Epithelial cell of prostate (primary cell): ENCODE results near the gene BAX.

Experiments
- DNase-seq: peaks from one replicate; pipeline ENCODE4 v3.0.0-alpha.2; 2011; ENCODE audit warnings: low read depth, low spot score
- H3K27ac ChIP-seq: fragments of 450-650 bp; 2 replicates; pipeline ENCODE4 v1.5.1; 2017; ENCODE audit warnings: mild to moderate bottlenecking

Gene BAX

DNA sequence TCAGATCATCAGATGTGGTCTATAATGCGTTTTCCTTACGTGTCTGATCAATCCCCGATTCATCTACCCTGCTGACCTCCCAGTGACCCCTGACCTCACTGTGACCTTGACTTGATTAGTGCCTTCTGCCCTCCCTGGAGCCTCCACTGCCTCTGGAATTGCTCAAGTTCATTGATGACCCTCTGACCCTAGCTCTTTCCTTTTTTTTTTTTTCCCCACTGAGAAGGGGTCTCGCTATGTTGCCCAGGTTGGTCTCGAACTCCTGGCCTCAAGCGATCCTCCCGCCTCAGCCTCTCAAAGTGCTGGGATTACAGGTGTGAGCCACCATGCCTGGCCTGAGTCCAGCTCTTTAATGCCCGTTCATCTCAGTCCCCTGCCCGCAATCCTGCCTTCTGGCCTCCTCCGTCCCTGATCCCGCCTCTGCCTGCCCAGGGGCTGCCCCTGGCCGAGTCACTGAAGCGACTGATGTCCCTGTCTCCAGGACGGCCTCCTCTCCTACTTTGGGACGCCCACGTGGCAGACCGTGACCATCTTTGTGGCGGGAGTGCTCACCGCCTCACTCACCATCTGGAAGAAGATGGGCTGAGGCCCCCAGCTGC lies 6.5 kb downstream of the BAX start:
- no peak for DNase-seq
- no peak overlapping the region for H3K27ac ChIP-seq

DNA sequence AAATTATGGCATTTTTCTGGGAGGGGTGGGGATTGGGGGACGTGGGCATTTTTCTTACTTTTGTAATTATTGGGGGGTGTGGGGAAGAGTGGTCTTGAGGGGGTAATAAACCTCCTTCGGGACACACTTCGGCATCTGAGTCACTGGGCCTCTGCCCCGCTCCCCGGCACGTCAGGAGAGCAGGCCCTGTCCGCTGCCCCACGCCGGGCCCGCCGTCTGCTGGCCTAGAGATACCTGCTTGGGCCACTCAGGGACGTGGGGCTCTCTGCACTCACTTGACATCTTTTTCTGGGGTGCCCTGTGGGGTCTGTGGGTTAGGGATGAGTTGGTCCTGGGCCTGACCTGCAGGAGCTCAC lies 7.0 kb downstream of the BAX start:
- no peak for DNase-seq
- H3K27ac ChIP-seq = peak overlapping the region; percentile 75

DNA sequence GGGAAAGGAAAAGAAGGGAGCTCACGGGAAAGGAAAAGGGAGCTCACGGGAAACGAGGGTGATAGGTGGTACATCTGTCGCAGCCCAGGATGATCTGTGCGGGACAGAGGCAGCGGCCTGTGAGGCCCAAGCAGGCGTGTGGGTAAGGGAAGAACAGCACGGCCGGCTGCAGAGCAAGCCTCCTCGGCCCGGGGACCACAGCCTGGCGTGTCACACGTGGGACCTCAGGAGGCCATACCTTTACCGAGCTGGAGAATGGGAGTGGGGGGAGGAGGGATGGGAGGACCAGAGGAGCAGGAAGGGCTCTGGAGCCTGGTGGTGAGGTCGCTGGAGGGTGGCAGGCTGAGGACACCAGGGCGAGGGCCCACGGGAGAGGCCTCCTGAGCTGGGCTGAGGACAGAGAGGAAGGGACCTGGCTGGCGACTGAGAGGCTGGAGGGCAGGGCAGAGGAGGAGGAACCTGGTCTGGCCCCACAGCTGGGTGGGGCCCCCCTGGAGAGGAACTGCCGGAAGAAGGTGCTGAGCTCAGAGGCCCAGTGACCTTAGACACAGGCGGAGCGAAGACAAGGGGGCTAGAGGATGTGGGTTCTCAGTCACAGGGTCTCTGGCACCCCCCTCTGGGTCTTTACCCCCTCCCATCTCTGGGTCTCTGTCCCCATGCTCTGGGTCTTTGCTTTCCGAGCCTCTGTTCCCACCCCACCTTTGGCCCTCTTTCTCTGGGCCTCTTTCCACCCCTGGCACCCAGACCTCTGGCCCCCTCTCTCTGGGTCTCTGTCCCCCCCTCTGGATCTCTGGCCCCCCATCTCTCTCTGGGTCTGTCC lies 7.6 kb downstream of the BAX start:
- no peak for DNase-seq

DNA sequence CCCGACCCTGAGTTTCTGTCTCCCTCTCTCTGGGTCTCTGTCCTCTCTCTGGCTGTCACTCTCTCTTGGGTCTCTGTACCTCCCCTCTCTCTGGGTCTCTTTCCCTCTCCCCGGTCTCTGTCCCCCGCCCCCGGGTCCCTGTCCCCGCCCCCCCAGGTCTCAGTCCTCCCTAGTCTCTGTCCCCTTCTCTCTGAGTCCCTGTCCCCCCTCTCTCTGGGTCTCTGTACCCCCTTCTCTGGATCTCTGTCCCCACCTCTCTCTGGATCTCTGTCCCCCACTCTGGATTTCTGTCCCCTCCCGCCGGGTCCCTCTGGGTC lies 8.1 kb downstream of the BAX start:
- DNase-seq = no peak
- peak overlapping the region; percentile 75 for H3K27ac ChIP-seq

More for the DNA sequence above, 7.6 kb downstream of the BAX start:
- H3K27ac ChIP-seq = peak overlapping the region; percentile 75

DNA sequence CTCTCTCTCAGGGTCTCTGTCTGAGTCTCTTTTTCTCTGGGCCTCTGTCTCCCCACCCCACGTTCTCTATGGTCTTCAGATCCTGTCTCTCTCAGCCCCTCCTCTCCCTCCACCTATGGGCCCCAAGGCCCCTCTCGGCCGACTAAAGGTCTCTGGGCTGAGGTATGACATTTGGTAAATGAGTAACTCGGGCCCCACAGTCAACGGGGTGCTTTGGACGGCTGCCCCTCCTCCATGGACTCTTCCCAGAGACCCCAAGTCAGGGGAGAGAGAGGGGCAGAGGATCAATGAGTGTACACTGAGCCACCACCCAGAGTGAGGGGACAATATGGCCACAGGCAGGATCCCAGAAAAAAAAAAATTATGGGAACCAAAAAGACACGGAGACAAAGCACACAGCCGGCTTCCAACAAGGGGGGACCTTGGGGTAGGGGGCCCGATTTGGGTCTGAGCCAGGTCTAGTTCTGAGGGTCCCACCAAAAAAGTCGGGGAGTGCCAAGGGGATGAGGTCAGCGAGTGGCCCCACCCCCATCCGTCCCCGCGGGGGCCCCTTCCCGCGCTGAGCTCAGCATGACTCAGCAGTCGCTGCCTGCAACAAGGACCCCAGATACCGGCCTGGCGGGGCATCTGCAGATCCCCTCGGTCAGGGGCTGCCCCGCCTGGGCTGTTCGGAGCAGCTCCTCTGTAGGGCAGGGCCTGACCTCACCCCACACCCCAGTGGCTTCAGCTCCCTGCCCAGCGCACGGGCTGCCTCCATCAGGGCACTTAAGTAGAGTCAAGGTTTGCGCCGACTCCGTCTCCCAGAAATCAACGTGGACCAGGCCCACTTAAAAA lies 8.9 kb downstream of the BAX start:
- peak overlapping the region; percentile 75 for H3K27ac ChIP-seq
- no peak for DNase-seq

DNA sequence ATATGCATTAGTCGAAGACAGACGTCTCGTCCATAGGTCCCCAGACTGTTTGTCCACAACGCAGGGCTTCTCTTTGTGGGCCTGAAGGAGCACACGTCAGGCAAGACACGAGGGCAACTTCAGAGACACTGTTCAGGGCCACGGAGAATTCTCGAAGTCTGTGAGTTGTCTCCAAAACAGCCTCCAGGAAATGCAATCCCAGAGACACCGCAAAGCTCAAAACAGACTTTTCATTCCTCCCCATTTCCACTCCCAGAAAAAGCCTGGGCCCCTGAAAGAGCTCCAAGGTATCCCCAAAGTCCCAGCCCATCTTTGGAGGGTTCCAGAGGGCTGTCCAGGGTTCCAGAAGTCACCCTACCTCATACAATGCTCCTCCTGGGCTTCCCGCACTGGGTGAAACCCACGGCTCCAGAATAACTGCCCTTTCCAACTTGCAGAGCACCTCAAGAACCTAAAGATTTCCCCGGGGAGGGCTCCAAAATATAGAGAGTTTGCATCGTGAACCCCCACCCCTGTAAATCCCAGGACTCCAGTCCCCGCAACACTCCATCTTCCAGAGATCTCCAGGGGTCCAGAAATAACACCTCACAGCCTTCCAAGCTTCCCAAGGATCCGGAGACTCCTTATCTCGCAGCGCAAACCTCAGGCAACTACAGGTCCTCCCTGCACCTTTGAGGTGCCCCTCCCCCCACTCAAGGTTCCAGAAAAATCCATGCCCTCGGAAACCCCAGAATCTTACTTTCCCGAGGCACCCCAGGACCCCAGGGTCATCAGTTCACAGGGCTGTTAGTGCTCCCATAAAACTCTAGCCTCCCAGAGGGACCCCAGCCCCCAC lies 9.7 kb downstream of the BAX start:
- H3K27ac ChIP-seq = peak overlapping the region; percentile 75
- no peak for DNase-seq

DNA sequence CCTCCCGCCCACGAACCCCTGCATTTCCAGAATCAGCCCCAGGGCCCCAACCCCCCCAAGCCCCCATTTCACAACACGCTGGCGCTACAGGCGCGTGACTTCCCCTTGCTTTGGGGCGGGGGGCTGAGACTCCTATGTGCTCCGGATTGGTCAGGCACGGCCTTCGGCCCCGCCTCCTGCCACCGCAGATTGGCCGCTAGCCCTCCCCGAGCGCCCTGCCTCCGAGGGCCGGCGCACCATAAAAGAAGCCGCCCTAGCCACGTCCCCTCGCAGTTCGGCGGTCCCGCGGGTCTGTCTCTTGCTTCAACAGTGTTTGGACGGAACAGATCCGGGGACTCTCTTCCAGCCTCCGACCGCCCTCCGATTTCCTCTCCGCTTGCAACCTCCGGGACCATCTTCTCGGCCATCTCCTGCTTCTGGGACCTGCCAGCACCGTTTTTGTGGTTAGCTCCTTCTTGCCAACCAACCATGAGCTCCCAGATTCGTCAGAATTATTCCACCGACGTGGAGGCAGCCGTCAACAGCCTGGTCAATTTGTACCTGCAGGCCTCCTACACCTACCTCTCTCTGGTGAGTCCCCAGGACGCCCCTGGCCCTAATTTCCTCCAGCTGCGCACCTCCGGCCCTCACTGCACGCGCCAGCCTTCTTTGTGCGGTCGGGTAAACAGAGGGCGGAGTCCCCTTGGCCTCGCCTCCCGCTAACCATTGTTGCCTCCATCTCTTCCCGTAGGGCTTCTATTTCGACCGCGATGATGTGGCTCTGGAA lies 10.5 kb downstream of the BAX start, which contains the start of gene FTL:
Gene FTL (plus strand): TSS at position 270 of the 766 bp plus-strand sequence. CDS start 199 bp downstream, at position 469.
- peak within 1 kb of the TSS; percentile 75 for H3K27ac ChIP-seq
- no peak for DNase-seq

DNA sequence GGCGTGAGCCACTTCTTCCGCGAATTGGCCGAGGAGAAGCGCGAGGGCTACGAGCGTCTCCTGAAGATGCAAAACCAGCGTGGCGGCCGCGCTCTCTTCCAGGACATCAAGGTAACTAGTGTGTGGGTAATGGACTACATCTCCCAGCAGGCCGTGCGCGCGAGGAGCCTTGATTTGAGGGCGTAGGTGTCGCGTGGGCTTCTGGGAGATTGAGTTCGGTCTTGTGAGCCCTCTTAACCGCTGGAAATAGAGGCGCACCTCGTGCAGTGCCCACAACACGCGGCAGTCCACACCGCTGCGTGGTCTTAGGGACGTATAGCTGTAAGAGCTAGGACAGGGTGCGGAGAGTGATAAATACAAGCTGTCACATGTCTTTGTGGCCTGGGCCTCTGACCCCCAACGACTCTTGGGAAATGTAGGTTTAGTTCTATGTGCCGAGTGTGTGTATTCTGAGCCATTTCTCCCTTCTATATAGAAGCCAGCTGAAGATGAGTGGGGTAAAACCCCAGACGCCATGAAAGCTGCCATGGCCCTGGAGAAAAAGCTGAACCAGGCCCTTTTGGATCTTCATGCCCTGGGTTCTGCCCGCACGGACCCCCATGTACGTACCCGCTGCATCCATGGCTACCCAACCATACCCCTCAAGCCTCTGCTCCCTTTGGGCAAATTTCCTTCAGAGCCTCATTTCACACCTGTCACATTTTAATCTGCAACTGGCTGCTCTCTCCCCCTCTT lies 11.3 kb downstream of the BAX start:
- DNase-seq = no peak
- H3K27ac ChIP-seq = peak overlapping the region; percentile 75

DNA sequence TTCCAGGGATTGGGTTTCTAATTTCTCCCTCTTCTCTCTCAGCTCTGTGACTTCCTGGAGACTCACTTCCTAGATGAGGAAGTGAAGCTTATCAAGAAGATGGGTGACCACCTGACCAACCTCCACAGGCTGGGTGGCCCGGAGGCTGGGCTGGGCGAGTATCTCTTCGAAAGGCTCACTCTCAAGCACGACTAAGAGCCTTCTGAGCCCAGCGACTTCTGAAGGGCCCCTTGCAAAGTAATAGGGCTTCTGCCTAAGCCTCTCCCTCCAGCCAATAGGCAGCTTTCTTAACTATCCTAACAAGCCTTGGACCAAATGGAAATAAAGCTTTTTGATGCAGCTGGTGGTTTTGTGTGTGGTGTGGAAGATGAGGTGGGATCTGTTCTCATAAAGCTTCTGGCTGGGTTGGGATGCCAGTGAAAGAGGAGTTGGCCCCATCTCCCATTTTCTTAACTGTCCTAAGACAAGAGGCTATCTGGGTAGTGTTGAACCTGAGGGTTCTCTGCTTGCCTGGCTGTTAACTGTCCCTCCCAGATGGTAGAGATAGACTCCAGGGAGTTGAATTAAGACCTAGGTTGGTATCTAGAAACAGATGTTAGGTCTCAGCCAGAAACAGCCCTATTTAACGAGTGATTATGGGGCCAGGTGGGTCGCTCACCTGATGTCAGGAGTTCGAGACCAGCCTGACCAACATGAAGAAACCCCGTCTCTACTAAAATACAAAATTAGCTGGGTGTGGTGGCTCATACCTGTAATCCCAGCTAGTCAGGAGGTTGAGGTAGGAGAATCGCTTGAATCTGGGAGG lies 12.1 kb downstream of the BAX start:
- no peak for DNase-seq
- peak overlapping the region; percentile 75 for H3K27ac ChIP-seq

DNA sequence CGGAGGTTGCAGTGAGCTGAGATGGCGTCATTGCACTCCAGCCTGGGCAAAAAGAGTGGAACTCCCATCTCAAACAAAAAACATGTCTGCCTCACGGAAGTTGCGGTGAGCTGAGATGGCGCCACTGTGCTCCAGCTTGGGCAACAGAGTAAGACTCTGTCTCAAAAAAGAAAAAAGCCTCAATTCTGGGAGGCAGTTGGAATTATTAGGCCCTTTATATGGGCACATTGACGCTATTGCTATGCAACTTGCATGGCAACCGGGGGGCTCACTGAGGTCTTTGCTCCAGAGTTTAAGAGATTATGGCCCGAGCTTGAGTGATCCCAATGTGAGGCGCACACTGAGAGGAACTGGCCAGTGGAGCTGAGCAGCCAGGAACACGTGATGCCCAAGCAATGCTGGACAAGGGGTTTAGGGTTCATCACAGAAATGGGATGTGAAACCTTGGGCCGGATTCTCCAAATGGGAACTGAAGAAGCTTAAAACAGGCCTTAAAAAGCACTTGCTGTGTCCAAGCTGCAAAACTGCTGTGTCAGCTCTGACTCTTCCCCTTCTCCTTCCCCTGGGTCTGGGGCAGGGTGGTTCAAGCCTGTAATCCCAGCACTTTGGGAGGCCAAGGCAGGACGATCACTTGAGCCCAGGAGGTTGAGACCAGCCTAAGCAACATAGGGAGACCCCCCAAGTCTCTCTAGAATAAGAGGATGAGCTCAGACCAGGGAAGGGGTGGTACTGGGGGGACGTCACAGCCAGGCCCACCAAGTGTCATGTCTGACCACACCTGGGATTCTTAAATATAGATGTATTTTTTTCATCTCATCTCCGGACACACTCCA lies 12.9 kb downstream of the BAX start:
- DNase-seq = no peak

DNA sequence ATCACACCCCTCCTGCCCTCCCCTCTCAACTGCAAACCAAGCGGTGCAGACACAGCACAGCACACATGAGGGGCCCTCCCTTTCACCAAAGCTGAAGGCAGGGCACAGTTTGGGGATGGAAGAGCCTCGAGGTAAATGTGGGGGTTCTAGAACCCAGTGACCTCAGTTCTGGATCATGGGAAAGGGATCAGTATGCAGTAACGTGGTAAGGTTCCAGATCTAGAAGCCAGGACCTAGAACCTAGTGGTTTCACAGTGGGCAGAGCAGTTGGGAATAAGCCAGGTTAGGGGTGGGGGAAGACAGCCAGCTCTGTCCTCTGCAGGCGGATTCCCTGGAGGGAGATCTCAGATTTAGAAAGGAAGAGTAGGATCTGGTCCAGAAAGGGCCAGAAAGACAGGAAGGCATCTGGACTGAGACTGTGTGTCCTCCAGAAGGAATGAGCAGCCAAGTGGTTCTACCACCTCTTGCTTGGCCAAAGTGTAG lies 13.5 kb downstream of the BAX start:
- DNase-seq = no peak
- H3K27ac ChIP-seq = peak overlapping the region; percentile 75

More for the DNA sequence above, 12.9 kb downstream of the BAX start:
- peak overlapping the region; percentile 75 for H3K27ac ChIP-seq

DNA sequence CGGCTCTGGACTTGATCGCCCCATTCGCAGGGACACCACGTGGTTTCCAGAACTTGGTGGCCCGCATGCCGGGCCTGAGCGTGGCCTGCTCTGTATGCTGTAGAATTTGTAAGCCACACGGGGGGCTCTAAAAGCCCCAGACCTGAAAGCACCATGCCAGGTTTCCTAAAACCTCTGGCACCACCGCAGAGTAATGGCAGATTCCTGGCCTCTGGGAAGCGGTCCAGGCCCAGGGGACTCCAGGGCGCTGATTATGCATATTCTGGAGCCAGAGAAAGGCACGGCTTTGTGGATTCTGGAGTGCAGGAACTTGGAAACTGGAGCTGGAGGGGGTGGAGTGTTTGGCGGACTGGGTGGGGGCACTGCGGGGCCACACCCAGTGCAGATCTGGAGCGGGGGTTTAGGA lies 14.1 kb downstream of the BAX start:
- DNase-seq = no peak
- peak overlapping the region; percentile 75 for H3K27ac ChIP-seq

DNA sequence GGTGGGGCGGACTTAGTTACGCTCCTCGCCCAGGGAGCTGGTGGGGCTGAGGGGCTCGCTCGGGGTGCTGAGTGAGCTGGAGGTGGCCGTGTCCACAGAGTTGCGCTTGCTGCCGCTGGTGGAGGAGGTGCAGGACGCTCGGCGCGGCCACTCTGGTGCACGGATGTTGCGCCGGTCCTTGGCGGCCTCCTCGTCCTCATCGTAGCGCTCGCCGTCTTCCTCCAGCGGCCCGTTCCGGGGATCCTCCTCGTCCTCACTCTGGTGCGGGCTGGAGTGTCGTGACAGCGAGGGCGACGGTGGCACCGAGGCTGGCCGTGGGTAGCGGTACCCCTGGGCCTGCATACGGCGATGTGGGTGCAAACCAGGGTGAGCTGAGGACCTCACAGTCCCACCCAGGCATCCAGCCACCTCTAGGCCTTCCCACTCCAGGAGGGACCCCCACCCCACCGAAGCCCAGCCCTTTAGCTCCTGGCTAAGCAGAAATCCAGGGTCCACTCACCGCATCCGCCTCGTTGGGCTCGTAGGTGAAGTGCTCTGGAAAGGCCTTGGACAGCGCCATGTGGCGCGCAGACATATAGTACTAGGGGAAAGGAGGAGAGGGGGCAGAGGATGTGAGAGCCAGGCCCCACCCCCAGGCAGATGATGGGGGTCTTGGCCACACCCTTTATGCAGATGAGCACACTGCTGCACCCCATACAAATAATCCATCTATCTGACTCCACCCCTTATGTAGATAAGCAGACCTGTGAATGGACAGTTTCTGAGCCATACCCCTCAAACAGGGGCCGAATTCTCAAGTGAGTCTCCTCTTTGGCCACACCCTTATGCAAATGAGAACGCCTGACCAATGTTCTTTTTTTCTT lies 14.8 kb downstream of the BAX start:
- H3K27ac ChIP-seq = no peak overlapping the region
- DNase-seq = no peak

DNA sequence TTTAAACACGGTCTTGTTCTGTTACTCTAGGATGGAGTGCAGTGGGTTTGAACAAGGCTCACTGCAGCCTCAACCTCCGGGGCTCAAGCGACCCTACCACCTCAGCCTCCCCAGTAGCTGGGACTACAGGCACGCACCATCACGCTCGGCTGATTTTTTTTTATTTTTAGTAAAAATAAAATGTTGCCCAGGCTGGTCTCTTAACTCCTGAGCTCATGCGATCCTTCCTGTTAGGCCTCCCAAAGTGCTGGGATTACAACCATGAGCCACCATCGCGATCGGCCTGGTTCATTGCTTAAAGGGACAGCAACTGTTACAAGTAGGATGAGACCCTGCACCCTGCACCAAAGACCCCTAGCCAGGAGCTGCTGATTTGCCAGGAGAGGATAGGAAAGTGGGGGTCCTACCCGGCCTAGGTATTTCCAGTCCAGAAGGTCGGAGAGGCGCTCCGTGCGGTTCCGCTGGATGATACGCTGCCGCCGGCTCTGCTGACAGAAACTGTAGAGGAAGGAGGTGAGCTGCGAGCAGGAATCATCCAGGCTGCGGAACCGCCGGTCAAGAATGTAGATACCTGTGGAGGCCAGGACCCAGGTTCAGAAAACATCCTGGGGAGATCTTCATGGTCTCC lies 15.6 kb downstream of the BAX start:
- no peak for DNase-seq
- no peak overlapping the region for H3K27ac ChIP-seq

DNA sequence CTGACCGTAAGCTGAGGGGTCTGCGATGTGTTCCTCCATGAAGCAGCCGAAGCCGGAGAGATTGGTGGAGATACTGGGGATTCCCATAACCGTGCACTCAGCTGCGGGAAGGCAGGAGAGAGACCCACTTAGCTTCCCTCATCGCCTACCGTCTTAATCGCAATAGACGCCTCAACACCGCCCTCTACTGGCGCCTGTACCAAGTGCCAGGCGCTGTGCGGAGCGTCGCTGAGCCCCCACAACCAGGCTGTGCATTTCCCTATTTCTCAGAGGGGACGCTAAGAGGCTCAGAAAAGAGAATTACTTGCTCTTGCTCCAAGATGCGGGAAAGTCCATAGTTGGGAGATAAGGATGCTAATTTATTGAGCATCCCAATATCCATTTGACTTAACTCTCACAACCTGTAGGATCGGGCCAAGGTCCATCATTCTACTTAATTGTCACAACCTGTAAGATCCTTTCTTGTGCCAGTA lies 16.3 kb downstream of the BAX start:
- H3K27ac ChIP-seq = no peak overlapping the region
- DNase-seq = no peak
